ENCODE results near the gene GATA5. TPM values are rescaled to one million over a fixed set of nuclear protein-coding genes. Genes with fewer than 3 reads are reported as not detected.

GATA5 gene
- total RNA-seq, 1 experiment from 2014 or later, result 0.25 TPM

DNA sequence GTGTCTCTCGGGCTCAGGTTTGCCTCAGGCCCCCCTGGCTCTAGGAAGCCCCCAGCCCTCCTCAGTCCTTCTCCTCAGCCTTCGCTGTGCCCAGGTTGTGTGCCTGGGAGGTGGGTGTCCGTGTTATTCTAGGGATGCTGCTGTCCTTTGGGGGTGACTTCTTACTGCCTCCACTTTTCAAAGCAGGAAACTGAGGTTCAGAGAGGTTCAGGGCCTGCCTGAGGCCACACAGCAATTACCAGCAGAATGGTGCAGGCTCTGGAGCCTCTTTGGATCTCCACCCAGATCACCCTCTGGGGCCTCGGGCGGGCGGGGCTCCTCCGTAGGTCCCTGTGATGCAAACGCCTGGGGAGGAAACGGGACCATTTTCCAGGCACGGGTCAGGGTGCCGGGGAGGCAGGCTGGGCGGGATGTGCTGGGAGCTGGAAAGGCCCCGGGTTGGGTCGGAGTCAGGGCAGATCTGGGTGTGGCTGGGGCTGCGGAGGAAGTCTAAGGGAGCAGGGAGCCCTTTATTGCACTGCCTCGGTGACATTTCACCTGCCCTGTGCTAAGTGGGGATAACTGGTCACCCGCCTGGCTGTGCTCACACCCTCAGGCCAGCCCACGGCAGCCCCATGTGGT is 23.2 kb downstream of the GATA5 start:
- Histone ChIP-seq H3K36me3 (ENCODE audit: control insufficient read depth, insufficient read depth, low read length) (no peaks in the 10 kb centered on the region), H3K27me3 (replicated peaks; ENCODE audit: control insufficient read depth, insufficient read depth, low read length) (no peaks in the 10 kb centered on the region), H3K4me1 (peaks cover 44% of the 10 kb centered on the region), H3K4me3 (ENCODE audit: low read depth, low read length) (no peak overlapping the region), H3K9me3 (no peaks in the 10 kb centered on the region)
- no peaks in the 10 kb centered on the region for H3K36me3 Mint-ChIP-seq (ENCODE audit: insufficient read depth, unreplicated experiment)
- DNase-seq, result peak; percentile 48 to 88
- H3K9me3 Mint-ChIP-seq (ENCODE audit: unreplicated experiment), result no peaks in the 10 kb centered on the region
- intact Hi-C loops (cut with micrococcal nuclease; ENCODE audit: unreplicated experiment), result no loop called here
- no TSS peak for BruUV-seq (replicated peaks)
- H3K4me3 Mint-ChIP-seq (ENCODE audit: unreplicated experiment), result no peak overlapping the region
- TF ChIP-seq, protein P1, sequence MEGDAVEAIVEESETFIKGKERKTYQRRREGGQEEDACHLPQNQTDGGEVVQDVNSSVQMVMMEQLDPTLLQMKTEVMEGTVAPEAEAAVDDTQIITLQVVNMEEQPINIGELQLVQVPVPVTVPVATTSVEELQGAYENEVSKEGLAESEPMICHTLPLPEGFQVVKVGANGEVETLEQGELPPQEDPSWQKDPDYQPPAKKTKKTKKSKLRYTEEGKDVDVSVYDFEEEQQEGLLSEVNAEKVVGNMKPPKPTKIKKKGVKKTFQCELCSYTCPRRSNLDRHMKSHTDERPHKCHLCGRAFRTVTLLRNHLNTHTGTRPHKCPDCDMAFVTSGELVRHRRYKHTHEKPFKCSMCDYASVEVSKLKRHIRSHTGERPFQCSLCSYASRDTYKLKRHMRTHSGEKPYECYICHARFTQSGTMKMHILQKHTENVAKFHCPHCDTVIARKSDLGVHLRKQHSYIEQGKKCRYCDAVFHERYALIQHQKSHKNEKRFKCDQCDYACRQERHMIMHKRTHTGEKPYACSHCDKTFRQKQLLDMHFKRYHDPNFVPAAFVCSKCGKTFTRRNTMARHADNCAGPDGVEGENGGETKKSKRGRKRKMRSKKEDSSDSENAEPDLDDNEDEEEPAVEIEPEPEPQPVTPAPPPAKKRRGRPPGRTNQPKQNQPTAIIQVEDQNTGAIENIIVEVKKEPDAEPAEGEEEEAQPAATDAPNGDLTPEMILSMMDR (IDR thresholded peaks at IDR 0.05; ENCODE audit: insufficient read depth in 1 of 2, low read depth in 1 of 2, low read length in 1 of 2, severe bottlenecking in 1 of 2, unreplicated experiment in 1 of 2), result no peak
- H3K4me1 Mint-ChIP-seq (ENCODE audit: low read depth, unreplicated experiment), result peaks cover 34% of the 10 kb centered on the region
- no peaks in the 10 kb centered on the region for H3K27me3 Mint-ChIP-seq (ENCODE audit: insufficient read depth, unreplicated experiment)
- POLR2A ChIA-PET, result no interaction called here
- CTCF ChIA-PET, result interaction anchor here (0.6 kb wide), 1 partner anchor 122 kb away, joined by 3 read pairs; no protein-coding TSS in a partner anchor
- peak overlapping the region; percentile 1 for H3K27ac Mint-ChIP-seq (ENCODE audit: unreplicated experiment)

DNA sequence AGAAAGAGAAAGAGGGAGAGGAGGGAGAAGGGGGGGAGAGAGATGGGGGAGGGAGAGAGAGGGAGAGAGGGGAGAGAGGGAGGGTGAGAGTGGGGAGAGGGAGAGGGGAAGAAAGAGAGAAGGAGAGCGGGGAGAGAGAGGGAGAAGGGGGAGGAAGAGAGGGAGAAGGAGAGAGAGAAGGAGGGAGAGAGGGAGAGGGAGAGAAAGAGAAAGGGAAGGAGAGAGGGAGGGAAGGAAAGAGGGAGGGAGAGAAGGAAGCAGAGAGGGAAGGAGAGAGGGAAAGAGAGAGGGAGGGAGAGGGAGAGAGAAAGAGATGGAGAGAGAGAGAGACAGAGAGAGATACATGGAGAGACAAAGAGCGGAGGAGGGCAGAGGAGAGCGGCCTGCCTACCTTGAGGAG is 23.8 kb downstream of the GATA5 start:
- H3K9me3 ChIP-seq, result no peaks in the 10 kb centered on the region
- TF ChIP-seq, protein P1 (IDR thresholded peaks at IDR 0.05; ENCODE audit: insufficient read depth in 1 of 2, low read depth in 1 of 2, low read length in 1 of 2, severe bottlenecking in 1 of 2, unreplicated experiment in 1 of 2), result no peak
- H3K4me3 Mint-ChIP-seq (ENCODE audit: unreplicated experiment), result no peak overlapping the region
- intact Hi-C loops (cut with micrococcal nuclease; ENCODE audit: unreplicated experiment), result no loop called here
- peaks cover 44% of the 10 kb centered on the region for H3K4me1 ChIP-seq
- no TSS peak for BruUV-seq (replicated peaks)
- no peaks in the 10 kb centered on the region for H3K36me3 Mint-ChIP-seq (ENCODE audit: insufficient read depth, unreplicated experiment)
- H3K27ac Mint-ChIP-seq (ENCODE audit: unreplicated experiment), result peak overlapping the region; percentile 1
- no peaks in the 10 kb centered on the region for H3K36me3 ChIP-seq (ENCODE audit: control insufficient read depth, insufficient read depth, low read length)
- H3K27me3 ChIP-seq (replicated peaks; ENCODE audit: control insufficient read depth, insufficient read depth, low read length), result no peaks in the 10 kb centered on the region
- no peak overlapping the region for H3K4me3 ChIP-seq (ENCODE audit: low read depth, low read length)
- no peaks in the 10 kb centered on the region for H3K9me3 Mint-ChIP-seq (ENCODE audit: unreplicated experiment)
- no peak for DNase-seq
- CTCF ChIA-PET, result no interaction called here
- H3K27me3 Mint-ChIP-seq (ENCODE audit: insufficient read depth, unreplicated experiment), result no peaks in the 10 kb centered on the region
- POLR2A ChIA-PET, result no interaction called here
- H3K4me1 Mint-ChIP-seq (ENCODE audit: low read depth, unreplicated experiment), result peaks cover 34% of the 10 kb centered on the region

DNA sequence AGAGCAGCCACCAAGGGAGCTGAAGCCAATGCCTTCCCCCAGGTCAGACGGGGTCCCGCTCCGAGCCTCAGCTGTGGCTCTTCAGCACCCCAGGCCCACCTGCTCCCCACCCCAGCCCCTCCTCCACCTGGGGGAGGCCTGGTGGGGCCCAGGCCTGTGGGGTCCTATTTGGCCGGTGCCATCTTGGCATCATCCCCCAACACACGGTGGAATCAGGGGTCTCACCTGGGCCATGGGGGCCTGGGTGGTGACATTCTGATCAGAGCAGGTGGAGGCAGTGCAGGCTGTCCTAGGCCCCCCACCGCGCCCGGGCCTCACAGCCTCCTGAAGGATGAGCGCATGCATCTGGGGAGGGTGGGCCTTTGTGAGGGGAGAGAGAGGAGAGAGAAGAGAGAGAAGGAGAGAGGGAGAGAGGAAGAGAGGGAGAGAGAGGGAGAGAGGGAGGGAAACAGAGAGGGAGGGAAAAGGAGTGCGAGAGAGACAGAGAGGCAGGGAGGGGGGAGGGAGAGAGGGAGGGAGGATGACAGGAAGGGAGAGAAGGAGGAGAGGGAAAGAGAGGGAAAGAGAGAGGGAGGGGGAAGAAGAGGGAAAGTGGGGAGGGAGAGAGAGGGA is 24.5 kb downstream of the GATA5 start:
- Mint-ChIP-seq H3K36me3 (ENCODE audit: insufficient read depth, unreplicated experiment) (no peaks in the 10 kb centered on the region), H3K4me1 (ENCODE audit: low read depth, unreplicated experiment) (peaks cover 32% of the 10 kb centered on the region), H3K27ac (ENCODE audit: unreplicated experiment) (no peak overlapping the region), H3K9me3 (ENCODE audit: unreplicated experiment) (no peaks in the 10 kb centered on the region), H3K4me3 (ENCODE audit: unreplicated experiment) (no peak overlapping the region), H3K27me3 (ENCODE audit: insufficient read depth, unreplicated experiment) (no peaks in the 10 kb centered on the region)
- Histone ChIP-seq H3K9me3 (no peaks in the 10 kb centered on the region), H3K4me1 (peaks cover 48% of the 10 kb centered on the region), H3K27me3 (replicated peaks; ENCODE audit: control insufficient read depth, insufficient read depth, low read length) (no peaks in the 10 kb centered on the region), H3K36me3 (ENCODE audit: control insufficient read depth, insufficient read depth, low read length) (no peaks in the 10 kb centered on the region), H3K4me3 (ENCODE audit: low read depth, low read length) (no peak overlapping the region)
- ChIA-PET CTCF (interaction anchor here (1.2 kb wide), 1 partner anchor 166 kb away, joined by 4 read pairs; no protein-coding TSS in a partner anchor), POLR2A (no interaction called here)
- BruUV-seq (replicated peaks), result no TSS peak
- intact Hi-C loops (cut with micrococcal nuclease; ENCODE audit: unreplicated experiment), result no loop called here
- DNase-seq, result no peak
- TF ChIP-seq, protein P1 (IDR thresholded peaks at IDR 0.05; ENCODE audit: insufficient read depth in 1 of 2, low read depth in 1 of 2, low read length in 1 of 2, severe bottlenecking in 1 of 2, unreplicated experiment in 1 of 2), result no peak

All from Caco-2 (cell line).